Measurements from ENCODE around the gene MICAL2.

Gene MICAL2

DNA sequence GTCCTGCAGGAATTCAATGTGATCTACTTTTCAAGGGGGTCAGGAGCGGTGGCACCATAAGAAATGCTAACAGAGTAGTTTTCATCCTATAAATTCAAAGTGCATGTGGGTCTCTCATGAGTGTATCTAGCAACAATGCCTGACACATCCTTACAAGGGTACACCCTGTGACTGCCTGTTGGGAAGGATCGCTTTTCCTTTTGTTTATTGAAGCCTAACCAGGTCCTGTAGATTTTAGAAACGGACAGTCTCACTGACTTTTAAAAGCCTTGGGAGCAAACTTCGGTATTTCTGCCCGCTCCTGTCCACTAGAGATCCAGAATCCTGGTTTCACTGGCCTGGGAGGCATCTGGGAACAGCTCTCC, 102.4 kb downstream of the MICAL2 start:
- Mint-ChIP-seq H3K36me3 (no peaks in the 10 kb centered on the region), H3K27ac (no peak overlapping the region), H3K4me1 (peaks cover 4% of the 10 kb centered on the region), H3K9me3 (no peaks in the 10 kb centered on the region), H3K27me3 (peaks cover 13% of the 10 kb centered on the region), H3K4me3 (no peak overlapping the region)
- DNase-seq (ENCODE audit: low spot score in 2 of 2) (no peak), ATAC-seq (ENCODE audit: low read depth) (no peak)

DNA sequence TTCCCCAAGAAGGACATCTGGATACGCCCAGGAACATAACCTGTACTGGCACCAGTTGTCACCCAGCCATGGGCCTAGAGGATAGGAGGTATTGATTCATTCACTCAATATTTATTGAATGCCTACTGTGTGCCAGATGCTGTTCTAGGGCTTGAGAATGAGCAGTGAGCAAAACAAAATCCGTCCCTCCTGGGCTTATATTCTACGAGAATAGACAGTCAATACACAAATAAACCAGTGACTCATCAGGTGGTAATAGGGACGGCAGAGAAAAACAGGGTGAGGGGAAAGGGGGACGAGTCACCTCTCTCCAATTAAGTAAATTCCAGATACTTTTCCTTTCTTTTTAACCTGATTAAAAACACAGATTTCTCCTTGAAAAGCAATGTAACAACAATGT, 103.5 kb downstream of the MICAL2 start:
- Mint-ChIP-seq H3K36me3 (no peaks in the 10 kb centered on the region), H3K4me1 (peaks cover 4% of the 10 kb centered on the region), H3K27ac (no peak overlapping the region), H3K27me3 (peaks cover 16% of the 10 kb centered on the region), H3K9me3 (no peaks in the 10 kb centered on the region), H3K4me3 (no peak overlapping the region)
- no peak for DNase-seq (ENCODE audit: low spot score in 2 of 2)
- ATAC-seq (ENCODE audit: low read depth) = no peak

DNA sequence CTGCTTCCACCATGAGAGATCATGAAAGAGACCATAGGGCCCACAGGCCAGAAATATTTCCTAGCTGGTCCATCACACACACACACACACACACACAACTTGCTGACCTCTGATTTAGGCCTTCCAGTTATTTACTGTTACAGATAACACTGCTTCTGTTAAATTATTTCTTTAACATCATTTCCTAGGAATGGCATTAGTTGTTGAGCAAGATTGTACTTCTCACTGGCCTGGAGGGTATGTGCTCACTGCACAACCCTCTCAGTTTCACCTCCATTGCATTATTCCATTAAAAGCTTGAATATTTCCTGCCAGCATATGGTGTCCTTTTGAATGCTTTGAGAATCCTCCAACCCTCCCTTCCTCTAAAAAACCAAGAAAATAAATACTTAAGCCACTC, 104.4 kb downstream of the MICAL2 start:
- no peaks in the 10 kb centered on the region for H3K36me3 Mint-ChIP-seq
- no peak overlapping the region for H3K27ac Mint-ChIP-seq
- ATAC-seq (ENCODE audit: low read depth) (no peak), DNase-seq (ENCODE audit: low spot score in 2 of 2) (no peak)
- H3K9me3 Mint-ChIP-seq = no peaks in the 10 kb centered on the region
- no peak overlapping the region for H3K4me3 Mint-ChIP-seq
- peaks cover 16% of the 10 kb centered on the region for H3K27me3 Mint-ChIP-seq
- peaks cover 4% of the 10 kb centered on the region for H3K4me1 Mint-ChIP-seq

DNA sequence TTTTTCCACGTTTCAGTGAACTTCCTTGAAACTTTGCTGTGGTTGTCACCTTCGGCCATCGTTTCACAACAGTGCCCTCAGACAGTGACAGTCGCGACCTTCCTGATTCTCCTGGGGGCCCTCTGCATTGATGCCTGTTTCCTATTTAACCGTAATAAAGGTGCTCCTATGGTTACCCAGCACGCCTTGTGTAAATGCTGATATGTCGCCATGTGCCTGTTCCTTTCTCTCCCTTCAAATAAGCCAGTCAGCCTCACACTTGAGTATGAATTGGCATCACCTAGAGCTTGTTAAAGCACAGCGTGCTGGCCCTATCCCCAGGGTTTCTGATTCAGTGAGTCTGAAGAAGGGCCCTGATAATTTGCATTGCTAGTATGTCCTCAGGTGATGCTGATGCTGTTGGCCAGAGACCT, 104.8 kb downstream of the MICAL2 start:
- no peaks in the 10 kb centered on the region for H3K9me3 Mint-ChIP-seq
- H3K4me1 Mint-ChIP-seq = peaks cover 4% of the 10 kb centered on the region
- H3K27ac Mint-ChIP-seq = no peak overlapping the region
- ATAC-seq (ENCODE audit: low read depth) (no peak), DNase-seq (ENCODE audit: low spot score in 2 of 2) (no peak)
- no peak overlapping the region for H3K4me3 Mint-ChIP-seq
- no peaks in the 10 kb centered on the region for H3K36me3 Mint-ChIP-seq
- H3K27me3 Mint-ChIP-seq = peaks cover 16% of the 10 kb centered on the region

DNA sequence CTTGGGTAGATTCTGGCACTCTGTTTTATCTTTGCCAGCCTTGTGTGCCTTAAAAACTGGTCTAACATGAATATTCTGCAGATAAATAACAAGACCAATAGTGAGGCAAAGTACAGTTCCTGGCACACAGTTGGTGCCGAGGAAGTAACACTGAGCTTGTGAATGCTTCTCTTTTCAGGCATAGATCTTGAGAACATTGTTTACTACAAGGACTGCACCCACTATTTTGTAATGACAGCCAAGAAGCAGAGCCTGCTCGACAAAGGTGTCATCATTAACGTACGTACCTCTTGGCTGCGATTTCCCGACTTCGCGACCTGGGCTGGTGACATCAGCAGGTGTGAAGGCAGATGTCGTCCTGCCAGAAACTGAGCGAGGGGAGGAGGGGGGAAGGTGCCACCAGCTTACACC, 105.7 kb downstream of the MICAL2 start:
- Mint-ChIP-seq H3K27ac (no peak overlapping the region), H3K9me3 (no peaks in the 10 kb centered on the region), H3K36me3 (no peaks in the 10 kb centered on the region), H3K27me3 (peaks cover 16% of the 10 kb centered on the region), H3K4me1 (peaks cover 4% of the 10 kb centered on the region), H3K4me3 (no peak overlapping the region)
- no peak for DNase-seq (ENCODE audit: low spot score in 2 of 2)
- ATAC-seq (ENCODE audit: low read depth) = no peak

DNA sequence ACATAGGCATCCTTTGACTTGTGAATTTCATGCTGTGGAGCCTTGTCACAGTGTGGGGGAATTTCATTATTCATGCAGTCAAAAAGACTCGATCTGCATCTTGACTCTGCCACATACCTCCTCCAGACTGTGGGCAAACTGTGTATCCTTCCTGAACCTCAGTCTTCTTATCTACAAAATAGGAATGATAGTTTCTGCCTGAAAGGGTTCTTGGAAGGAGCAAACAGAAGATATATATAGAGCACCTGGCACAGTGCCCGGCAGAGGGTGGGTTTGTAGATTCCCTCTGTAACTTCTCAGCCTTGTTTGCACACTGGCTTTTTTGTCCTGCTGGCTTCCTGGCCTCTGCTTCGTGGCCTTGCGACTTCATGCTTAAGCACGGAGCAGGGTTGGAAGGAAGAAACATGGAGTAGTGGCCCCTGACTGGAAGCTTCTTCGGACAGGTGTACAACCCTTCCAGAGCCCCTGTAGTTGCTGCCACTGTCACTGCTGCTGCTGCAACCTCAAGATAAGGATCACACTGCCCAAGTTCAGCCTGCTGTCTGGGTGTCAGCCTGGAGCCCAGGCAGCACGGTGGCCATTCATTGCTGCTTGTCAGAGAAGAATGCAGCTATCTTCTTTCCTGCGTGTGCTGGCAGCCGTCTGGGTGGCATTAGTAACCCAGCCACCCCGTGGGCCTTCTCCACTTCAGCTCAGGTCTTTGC, 106.4 kb downstream of the MICAL2 start:
- Mint-ChIP-seq H3K9me3 (no peaks in the 10 kb centered on the region), H3K36me3 (no peaks in the 10 kb centered on the region), H3K27ac (no peak overlapping the region), H3K4me3 (no peak overlapping the region), H3K27me3 (peaks cover 20% of the 10 kb centered on the region), H3K4me1 (peaks cover 4% of the 10 kb centered on the region)
- DNase-seq (ENCODE audit: low spot score in 2 of 2) (no peak), ATAC-seq (ENCODE audit: low read depth) (no peak)

DNA sequence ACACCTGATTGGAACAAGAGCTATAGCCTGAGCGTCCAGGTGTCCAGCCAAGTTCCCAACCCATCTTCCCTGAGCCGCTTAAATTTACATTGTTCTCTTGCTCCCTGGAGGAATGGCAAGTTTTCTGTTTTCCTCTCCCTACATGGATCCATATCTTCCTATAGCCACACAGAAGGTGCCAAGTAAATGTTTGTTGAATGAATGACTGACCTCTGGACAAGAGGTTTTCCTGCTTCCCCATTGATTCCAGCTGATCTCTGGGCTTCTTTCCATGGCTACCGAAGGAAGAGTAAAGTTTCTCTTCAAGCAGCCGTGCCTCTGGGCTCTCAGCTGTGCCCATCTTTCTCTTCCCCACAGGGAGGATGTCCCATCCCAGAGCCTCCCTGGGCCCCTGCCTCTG, 107.5 kb downstream of the MICAL2 start:
- H3K4me1 Mint-ChIP-seq = peaks cover 4% of the 10 kb centered on the region
- no peak for DNase-seq (ENCODE audit: low spot score in 2 of 2)
- no peaks in the 10 kb centered on the region for H3K36me3 Mint-ChIP-seq
- no peak overlapping the region for H3K4me3 Mint-ChIP-seq
- no peaks in the 10 kb centered on the region for H3K9me3 Mint-ChIP-seq
- ATAC-seq (ENCODE audit: low read depth) = no peak
- no peak overlapping the region for H3K27ac Mint-ChIP-seq
- peaks cover 18% of the 10 kb centered on the region for H3K27me3 Mint-ChIP-seq

DNA sequence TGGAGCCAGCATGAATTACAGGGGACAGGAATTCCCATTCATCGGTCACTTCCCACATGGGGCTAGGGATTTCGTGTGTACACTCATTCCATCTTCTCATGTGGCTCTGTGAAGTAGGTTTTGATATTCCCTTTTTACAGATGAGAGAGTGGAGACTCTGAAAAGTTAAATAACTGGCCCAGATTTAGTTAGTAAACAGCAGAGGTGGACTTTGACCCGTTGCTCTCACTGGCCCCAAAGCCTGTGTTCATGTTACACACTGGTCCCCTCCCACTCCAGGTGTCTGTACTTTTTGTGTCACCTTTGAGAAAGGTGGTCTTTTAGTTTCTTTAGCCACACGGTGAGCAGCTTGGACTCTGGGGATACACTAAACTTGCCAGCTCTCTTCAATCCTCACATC, 108.5 kb downstream of the MICAL2 start:
- peaks cover 18% of the 10 kb centered on the region for H3K27me3 Mint-ChIP-seq
- H3K36me3 Mint-ChIP-seq = no peaks in the 10 kb centered on the region
- no peaks in the 10 kb centered on the region for H3K9me3 Mint-ChIP-seq
- DNase-seq (ENCODE audit: low spot score in 2 of 2) (no peak), ATAC-seq (ENCODE audit: low read depth) (no peak)
- peaks cover 5% of the 10 kb centered on the region for H3K4me1 Mint-ChIP-seq
- H3K27ac Mint-ChIP-seq = no peak overlapping the region
- H3K4me3 Mint-ChIP-seq = no peak overlapping the region

DNA sequence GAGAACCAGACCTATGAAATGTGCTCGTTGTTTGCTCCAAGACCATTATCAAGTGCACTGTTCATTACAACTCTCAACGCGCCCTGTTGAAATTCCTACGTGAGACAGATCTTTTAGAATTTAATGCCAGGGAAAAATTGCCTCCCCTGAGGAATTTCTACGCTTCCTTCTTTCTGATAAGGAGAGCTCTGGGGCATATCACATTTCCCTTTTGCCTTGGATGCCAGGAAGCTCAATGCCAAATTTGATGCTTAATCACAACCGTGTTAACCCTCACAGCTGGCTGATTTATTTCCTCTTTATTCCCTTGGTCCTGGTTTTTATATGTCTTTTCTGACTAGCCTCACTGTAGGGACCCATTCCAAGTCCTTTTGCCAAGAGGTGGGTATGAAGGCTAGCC, 109.4 kb downstream of the MICAL2 start:
- no peak overlapping the region for H3K4me3 Mint-ChIP-seq

DNA sequence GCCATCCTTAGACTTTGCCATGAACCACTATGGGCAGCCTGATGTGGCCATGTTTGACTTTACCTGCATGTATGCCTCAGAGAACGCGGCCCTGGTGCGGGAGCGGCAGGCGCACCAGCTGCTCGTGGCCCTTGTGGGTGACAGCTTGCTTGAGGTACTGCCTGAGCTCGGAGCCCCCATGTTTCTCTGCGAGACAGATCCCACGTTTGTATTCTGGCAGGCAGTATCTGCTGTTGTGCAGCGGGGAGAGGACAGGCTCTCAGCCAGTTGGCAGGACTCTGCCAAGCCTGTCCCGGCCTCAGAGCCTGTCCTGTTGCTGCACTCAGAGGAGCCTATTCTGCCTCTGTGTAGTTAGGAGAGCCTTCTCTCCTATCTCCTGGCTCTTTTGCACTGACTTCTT, 109.9 kb downstream of the MICAL2 start:
- H3K36me3 Mint-ChIP-seq = no peaks in the 10 kb centered on the region
- ATAC-seq (ENCODE audit: low read depth) (no peak), DNase-seq (ENCODE audit: low spot score in 2 of 2) (no peak)
- H3K27ac Mint-ChIP-seq = no peak overlapping the region
- H3K27me3 Mint-ChIP-seq = peaks cover 17% of the 10 kb centered on the region
- no peak overlapping the region for H3K4me3 Mint-ChIP-seq
- peaks cover 11% of the 10 kb centered on the region for H3K4me1 Mint-ChIP-seq
- H3K9me3 Mint-ChIP-seq = no peaks in the 10 kb centered on the region

More for the DNA sequence above, 109.4 kb downstream of the MICAL2 start:
- H3K9me3 Mint-ChIP-seq = no peaks in the 10 kb centered on the region
- no peaks in the 10 kb centered on the region for H3K36me3 Mint-ChIP-seq
- peaks cover 12% of the 10 kb centered on the region for H3K4me1 Mint-ChIP-seq
- DNase-seq (ENCODE audit: low spot score in 2 of 2) (no peak), ATAC-seq (ENCODE audit: low read depth) (no peak)
- peaks cover 20% of the 10 kb centered on the region for H3K27me3 Mint-ChIP-seq
- H3K27ac Mint-ChIP-seq = no peak overlapping the region

DNA sequence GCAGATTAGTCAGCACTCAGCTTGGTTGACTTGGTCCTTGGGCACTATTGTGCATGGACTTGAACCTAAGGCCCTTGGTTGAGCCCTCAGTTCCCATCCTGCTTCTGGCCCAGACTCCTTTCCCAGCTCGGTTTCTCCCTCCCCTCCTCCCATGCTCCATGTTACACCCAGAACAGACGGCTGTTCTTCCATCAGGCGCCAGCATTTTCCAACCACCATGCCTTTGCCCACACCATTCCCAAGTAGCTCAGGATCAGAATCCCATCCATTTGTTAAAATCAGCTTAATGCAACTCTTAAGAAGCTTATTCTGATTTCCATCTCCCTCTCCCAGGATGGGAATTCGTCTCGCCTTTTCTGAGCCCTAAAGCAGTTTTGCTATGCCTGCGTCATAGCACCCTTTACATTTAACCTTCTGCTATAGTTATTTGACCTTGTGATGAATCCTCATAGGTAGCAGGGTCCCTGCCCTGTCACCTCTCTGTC, 110.7 kb downstream of the MICAL2 start:
- Mint-ChIP-seq H3K9me3 (no peaks in the 10 kb centered on the region), H3K36me3 (no peaks in the 10 kb centered on the region), H3K27ac (no peak overlapping the region), H3K27me3 (peaks cover 13% of the 10 kb centered on the region), H3K4me1 (peaks cover 10% of the 10 kb centered on the region), H3K4me3 (no peak overlapping the region)
- ATAC-seq (ENCODE audit: low read depth) (no peak), DNase-seq (ENCODE audit: low spot score in 2 of 2) (no peak)

DNA sequence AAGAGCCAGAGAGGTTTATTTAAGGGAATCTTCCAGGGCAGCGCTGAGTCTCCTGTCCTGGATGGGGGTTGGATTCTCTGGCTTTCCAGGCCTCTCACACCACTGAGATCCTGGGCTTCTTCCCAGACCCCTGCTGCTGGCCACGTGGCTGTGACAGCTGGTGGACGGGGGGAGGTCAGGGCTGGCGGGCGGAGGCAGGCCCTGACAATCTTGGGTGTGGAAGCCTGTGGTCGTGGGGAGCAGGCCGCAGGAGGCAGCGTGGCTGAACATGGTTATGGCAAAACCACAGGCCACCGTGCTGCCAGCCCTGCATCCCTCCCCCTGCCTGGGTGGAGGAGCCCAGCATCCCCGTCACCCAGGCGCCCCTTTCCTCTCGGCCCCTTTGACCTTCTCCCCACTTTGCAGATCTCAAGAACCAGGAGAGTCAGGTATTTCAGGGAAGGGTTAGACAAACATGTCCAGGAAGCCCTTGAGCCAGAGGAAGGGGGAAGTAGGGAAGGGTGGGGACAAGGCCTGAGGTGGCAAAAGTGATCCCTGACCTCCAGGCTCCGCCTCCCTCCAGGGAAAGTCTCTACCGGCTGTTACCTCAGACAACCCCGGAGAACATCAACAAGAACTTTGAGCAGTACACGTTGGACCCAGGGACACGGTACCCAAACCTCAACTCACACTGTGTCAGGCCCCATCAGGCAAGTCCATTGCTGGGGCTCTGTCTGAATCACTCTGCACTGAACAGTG, 111.8 kb downstream of the MICAL2 start:
- peaks cover 13% of the 10 kb centered on the region for H3K27me3 Mint-ChIP-seq
- ATAC-seq (ENCODE audit: low read depth) = no peak
- H3K27ac Mint-ChIP-seq = no peak overlapping the region
- H3K36me3 Mint-ChIP-seq = no peaks in the 10 kb centered on the region
- no peak overlapping the region for H3K4me3 Mint-ChIP-seq
- H3K4me1 Mint-ChIP-seq = peaks cover 10% of the 10 kb centered on the region
- H3K9me3 Mint-ChIP-seq = no peaks in the 10 kb centered on the region
- DNase-seq (ENCODE audit: low spot score in 2 of 2) = no peak

DNA sequence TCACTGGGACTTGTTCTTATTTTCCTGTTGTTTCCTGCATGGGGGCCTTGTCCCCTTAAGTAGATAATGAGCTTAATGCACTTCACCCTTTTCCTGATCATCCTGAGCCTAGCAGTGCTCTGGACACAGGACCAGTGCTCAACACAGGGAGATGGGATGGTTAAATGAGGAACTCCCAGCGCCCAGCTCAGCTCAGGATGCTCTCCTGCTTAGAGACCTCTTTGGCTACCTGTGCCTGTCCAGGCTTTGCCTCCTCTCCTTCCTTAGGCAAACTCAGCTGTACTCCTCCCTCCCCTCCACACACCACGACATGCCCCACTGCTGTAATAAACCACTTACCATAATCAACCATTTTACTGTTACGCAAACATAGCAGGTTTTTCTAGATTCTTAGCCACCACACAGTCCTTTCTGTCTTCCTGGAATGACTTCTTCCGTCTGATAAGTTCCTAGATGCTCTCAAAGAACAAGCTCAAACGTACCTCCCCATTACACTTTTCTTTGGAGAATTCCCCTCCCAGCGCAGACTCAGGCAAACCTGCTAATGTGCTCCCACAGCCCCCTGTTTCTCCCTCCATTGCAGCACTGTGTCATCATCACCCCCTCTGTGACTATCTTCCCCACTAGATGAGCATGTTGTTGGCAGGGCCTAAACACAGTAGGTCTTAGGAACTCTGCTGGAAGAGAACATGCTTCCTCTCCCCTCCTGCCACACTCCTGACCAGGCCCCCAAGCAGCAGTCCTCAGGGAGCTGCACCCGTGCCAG, 113.6 kb downstream of the MICAL2 start:
- peaks cover 10% of the 10 kb centered on the region for H3K4me1 Mint-ChIP-seq
- no peaks in the 10 kb centered on the region for H3K9me3 Mint-ChIP-seq
- H3K27me3 Mint-ChIP-seq = peaks cover 11% of the 10 kb centered on the region
- H3K4me3 Mint-ChIP-seq = no peak overlapping the region
- DNase-seq (ENCODE audit: low spot score in 2 of 2) = no peak
- ATAC-seq (ENCODE audit: low read depth) = no peak
- H3K27ac Mint-ChIP-seq = no peak overlapping the region
- no peaks in the 10 kb centered on the region for H3K36me3 Mint-ChIP-seq

DNA sequence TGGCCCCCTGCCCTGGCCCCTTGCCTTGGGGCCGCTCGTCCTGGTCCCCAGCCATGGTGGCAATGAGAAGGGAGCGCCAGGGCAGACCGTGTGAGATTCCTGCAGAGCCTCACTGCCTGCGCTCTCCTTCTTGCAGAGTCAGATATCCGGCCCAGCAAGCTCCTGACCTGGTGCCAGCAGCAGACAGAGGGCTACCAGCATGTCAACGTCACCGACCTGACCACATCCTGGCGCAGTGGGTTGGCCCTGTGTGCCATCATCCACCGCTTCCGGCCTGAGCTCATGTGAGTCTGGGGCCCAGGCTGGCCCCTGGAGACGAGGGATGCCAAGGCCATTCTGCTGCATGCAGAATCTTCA, 114.1 kb downstream of the MICAL2 start:
- peak; percentile 63 for ATAC-seq (ENCODE audit: low read depth)
- Mint-ChIP-seq H3K36me3 (no peaks in the 10 kb centered on the region), H3K27ac (no peak overlapping the region), H3K27me3 (peaks cover 9% of the 10 kb centered on the region), H3K9me3 (no peaks in the 10 kb centered on the region), H3K4me3 (no peak overlapping the region), H3K4me1 (peaks cover 10% of the 10 kb centered on the region)
- DNase-seq (ENCODE audit: low spot score in 2 of 2) = no peak

Data from memory B cell (primary cell).